Upper lobe of left lung (tissue), 4 donors: ENCODE measurements around the gene ASCC3.

Source experiments
- EP300 ChIP-seq, 4 donors: sonication (generic); formaldehyde crosslinking; IDR thresholded peaks; one replicate each; pipeline ENCODE4 v1.5.1; 2017; ENCODE audit warnings: antibody characterized with exemption in 4 of 4, control low read depth in 2 of 4
- POLR2A ChIP-seq, 4 donors: fragments of 450-650 bp; IDR thresholded peaks; one replicate each; pipeline ENCODE4 v1.5.1; 2016 to 2017; ENCODE audit warnings: antibody characterized with exemption in 4 of 4, mild to moderate bottlenecking in 2 of 4
- TF ChIP-seq, protein P1 (sequence below), 6 experiments: fragments of 450-650 bp in 4 of 6; fragments of 200-600 bp in 2 of 6; sonication (generic) in 2 of 6; IDR thresholded peaks; one replicate each; pipeline ENCODE4 v1.5.1; 2016 to 2019; ENCODE audit warnings: antibody characterized with exemption in 6 of 6

DNA sequence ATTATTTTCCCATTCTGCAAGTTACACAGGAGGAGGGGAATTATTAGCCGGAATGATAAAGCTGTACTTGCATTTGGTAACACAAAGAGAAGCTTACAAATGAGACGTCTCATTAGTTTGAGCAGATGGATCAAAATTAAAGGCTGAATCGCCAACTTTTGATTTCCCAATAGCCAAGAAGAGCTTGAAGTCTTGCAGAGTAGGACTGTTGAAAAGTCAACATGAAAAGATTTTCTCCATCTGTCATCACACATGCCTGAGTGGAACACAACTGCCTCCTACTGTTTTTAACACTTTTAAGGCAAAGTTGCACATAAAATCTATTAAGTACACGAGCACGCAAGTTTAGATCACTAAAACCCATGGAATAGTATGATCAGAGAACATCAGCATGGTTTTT lies 176.2 kb downstream of the ASCC3 start:
- TF ChIP-seq, protein P1, sequence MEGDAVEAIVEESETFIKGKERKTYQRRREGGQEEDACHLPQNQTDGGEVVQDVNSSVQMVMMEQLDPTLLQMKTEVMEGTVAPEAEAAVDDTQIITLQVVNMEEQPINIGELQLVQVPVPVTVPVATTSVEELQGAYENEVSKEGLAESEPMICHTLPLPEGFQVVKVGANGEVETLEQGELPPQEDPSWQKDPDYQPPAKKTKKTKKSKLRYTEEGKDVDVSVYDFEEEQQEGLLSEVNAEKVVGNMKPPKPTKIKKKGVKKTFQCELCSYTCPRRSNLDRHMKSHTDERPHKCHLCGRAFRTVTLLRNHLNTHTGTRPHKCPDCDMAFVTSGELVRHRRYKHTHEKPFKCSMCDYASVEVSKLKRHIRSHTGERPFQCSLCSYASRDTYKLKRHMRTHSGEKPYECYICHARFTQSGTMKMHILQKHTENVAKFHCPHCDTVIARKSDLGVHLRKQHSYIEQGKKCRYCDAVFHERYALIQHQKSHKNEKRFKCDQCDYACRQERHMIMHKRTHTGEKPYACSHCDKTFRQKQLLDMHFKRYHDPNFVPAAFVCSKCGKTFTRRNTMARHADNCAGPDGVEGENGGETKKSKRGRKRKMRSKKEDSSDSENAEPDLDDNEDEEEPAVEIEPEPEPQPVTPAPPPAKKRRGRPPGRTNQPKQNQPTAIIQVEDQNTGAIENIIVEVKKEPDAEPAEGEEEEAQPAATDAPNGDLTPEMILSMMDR (IDR thresholded peaks at IDR 0.05): no peak
- no peak for TF ChIP-seq POLR2A (IDR thresholded peaks at IDR 0.05)
- no peak for TF ChIP-seq EP300 (IDR thresholded peaks at IDR 0.05)
